Chondrocyte (in vitro differentiated cells): ENCODE results near the gene SYNE1. TPM values are rescaled to one million over a fixed set of nuclear protein-coding genes. Genes with fewer than 3 reads are reported as not detected.
"Not testable (repeated sequence)": the region's sequence is repeated elsewhere in the genome, so short reads cannot be mapped to it uniquely, and the experiment has no call there.

Source experiments
- DNase-seq: peaks from one replicate; pipeline ENCODE4 v3.0.0; 2021; ENCODE audit warnings: mixed read lengths, low spot score
- H3K27ac Mint-ChIP-seq: one replicate; pipeline ENCODE4 v1.8.0; 2021; ENCODE audit warnings: mild to moderate bottlenecking, moderate library complexity, mixed read lengths; ENCODE audit not compliant: unreplicated experiment
- H3K27me3 Mint-ChIP-seq: 2 replicates; pipeline ENCODE4 v1.8.0; 2021; ENCODE audit warnings: low read depth, mixed read lengths
- H3K36me3 Mint-ChIP-seq: 2 replicates; pipeline ENCODE4 v1.8.0; 2021; ENCODE audit warnings: low read depth, mixed read lengths
- H3K4me1 Mint-ChIP-seq: 2 replicates; pipeline ENCODE4 v1.8.0; 2021; ENCODE audit warnings: low read depth, mild to moderate bottlenecking, mixed read lengths
- H3K4me3 Mint-ChIP-seq: one replicate; pipeline ENCODE4 v1.8.0; 2021; ENCODE audit warnings: mild to moderate bottlenecking, moderate library complexity, mixed read lengths; ENCODE audit not compliant: unreplicated experiment
- H3K9me3 Mint-ChIP-seq: 2 replicates; pipeline ENCODE4 v1.8.0; 2021; ENCODE audit warnings: low read depth, mixed read lengths
- total RNA-seq: library from RNA; stranded (reverse); gene quantifications from 3 replicates; pipeline ENCODE4 v1.2.1, GENCODE V29; 2021
- TF ChIP-seq, protein P1 (sequence below): fragments of 200-600 bp; sonication (generic); IDR thresholded peaks from 2 replicates; pipeline ENCODE4 v1.5.0; 2021; ENCODE audit warnings: antibody characterized with exemption, mild to moderate bottlenecking, moderate library complexity

SYNE1 gene
- total RNA-seq, 1 donor from 2014 or later: 151 TPM

DNA sequence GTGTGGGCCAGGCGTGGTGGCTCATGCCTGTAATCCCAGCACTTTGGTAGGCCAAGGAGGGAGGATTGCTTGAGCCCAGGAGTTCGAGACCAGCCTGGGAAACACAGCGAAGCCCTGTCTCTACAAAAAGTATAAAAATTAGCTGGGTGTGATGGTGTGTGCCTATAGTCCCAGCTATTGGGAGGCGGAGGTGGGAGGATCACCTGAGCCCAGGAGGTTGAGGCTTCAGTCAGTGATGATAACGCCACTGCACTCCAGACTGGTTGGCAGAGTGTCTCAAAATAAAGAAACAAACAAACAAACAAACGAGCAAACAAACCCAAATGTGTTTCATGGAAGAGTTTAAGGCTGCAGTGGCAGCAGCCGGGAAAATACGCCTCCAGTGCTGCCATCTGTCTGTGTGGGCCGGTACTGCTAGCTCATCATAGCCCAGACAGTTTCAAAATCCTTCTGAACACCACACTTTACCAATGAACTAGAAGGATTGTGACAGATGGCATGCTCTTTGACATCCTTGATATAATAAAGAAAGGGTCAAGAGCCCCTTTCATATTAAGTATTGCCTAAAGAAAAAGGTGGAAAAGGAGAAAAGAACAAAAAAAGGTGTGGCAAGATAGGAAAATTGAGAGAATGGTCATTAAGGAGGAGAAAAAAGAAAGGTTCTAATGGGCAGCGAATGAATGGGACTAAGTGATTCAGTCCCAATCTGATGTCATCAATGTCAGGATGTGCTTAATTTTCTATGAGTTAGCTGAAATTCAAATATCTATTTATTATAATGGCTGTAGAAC is 298.6 kb downstream of the SYNE1 start:
- no peaks in the 10 kb centered on the region for H3K27me3 Mint-ChIP-seq
- TF ChIP-seq, protein P1, sequence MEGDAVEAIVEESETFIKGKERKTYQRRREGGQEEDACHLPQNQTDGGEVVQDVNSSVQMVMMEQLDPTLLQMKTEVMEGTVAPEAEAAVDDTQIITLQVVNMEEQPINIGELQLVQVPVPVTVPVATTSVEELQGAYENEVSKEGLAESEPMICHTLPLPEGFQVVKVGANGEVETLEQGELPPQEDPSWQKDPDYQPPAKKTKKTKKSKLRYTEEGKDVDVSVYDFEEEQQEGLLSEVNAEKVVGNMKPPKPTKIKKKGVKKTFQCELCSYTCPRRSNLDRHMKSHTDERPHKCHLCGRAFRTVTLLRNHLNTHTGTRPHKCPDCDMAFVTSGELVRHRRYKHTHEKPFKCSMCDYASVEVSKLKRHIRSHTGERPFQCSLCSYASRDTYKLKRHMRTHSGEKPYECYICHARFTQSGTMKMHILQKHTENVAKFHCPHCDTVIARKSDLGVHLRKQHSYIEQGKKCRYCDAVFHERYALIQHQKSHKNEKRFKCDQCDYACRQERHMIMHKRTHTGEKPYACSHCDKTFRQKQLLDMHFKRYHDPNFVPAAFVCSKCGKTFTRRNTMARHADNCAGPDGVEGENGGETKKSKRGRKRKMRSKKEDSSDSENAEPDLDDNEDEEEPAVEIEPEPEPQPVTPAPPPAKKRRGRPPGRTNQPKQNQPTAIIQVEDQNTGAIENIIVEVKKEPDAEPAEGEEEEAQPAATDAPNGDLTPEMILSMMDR: peak; percentile 84
- H3K4me1 Mint-ChIP-seq: no peaks in the 10 kb centered on the region
- no peak for DNase-seq
- no peaks in the 10 kb centered on the region for H3K9me3 Mint-ChIP-seq
- no peak overlapping the region for H3K4me3 Mint-ChIP-seq
- peaks cover 45% of the 10 kb centered on the region for H3K36me3 Mint-ChIP-seq
- H3K27ac Mint-ChIP-seq: peak overlapping the region; percentile 41

DNA sequence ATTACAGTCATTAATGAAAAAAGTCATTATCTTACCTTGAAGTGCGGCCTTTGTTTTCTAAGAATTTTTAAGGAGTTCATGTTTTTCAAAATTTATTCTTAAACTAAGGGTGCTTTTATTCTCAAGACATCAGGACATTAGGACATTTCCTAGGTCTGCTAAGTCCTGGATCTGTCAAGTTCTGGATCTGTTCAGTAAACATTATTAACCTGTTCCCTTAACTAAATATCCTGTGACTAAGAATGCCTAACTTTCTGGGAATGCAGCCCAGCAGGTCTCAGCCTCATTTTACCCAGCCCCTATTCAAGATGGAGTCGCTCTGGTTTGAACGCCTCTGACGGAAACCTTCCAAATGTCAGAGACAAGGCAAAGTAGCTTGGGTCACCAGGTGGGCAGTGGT is 302.6 kb downstream of the SYNE1 start:
- no peak for DNase-seq
- TF ChIP-seq, protein P1: no peak
- Mint-ChIP-seq H3K4me1 (no peaks in the 10 kb centered on the region), H3K27me3 (no peaks in the 10 kb centered on the region), H3K9me3 (no peaks in the 10 kb centered on the region), H3K27ac (no peak overlapping the region), H3K36me3 (peaks cover 56% of the 10 kb centered on the region), H3K4me3 (no peak overlapping the region)

DNA sequence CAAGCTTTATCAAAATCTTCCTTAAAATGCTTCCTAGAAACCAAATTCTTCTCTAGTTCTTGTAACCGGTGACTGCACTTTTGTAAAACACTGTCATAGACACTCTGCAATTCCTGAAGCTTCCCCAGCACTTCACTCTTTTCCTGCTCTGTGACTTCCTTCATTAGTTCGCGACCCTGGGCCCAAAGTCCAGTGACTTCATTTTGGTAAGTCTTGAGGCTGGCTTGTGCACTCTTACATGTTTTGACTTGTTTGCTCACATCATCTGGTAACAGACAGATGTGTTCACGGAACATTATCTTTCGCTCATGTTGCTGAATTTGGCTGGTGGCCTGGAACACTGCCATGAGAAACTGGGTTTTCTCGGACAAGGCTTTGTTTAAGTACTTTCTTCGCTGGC is 306.2 kb downstream of the SYNE1 start:
- no peak for DNase-seq
- Mint-ChIP-seq H3K4me3 (no peak overlapping the region), H3K27me3 (no peaks in the 10 kb centered on the region), H3K4me1 (no peaks in the 10 kb centered on the region), H3K36me3 (peaks cover 48% of the 10 kb centered on the region), H3K9me3 (no peaks in the 10 kb centered on the region), H3K27ac (no peak overlapping the region)
- TF ChIP-seq, protein P1: no peak

DNA sequence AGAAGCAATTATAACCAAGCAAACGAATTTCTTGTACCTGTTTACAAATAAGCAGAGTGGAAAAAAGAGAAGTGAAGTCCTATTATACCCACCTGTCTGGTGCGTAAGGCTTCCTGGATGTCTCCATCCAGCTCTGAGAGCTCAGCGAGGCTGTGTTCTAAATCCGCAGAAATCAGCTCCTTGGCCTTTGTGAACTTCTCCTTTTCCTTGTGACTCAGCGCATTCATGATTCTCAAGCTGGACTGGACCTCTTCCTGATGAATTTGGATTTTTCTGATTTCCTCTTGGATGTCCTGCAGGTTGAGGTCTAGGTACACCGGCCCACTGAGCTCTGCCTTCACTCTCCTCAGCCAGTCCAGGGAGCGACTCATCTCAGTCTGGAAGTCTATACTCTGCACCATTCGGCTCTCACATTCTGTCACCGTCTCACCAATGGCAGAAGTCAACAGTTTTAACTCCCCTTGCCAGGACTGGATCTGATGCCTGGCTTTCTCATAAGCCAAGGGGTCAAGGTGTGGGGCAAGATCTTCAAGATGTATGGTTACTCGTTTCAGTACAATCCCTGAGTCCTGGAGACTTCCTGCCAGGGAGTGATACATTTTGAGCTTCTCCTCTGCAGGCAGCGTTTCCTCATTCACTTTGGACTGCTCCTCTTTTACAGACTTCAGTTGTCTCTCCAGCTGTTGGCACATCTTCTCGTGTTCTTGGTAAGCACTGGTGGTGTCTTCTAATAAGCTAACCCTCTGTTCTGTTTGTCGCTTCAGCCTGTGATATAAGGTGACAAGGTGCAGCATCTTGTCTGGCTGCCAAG is 307.3 kb downstream of the SYNE1 start:
- no peaks in the 10 kb centered on the region for H3K4me1 Mint-ChIP-seq
- H3K4me3 Mint-ChIP-seq: no peak overlapping the region
- no peak overlapping the region for H3K27ac Mint-ChIP-seq
- no peak for DNase-seq
- H3K36me3 Mint-ChIP-seq: peaks cover 51% of the 10 kb centered on the region
- H3K27me3 Mint-ChIP-seq: no peaks in the 10 kb centered on the region
- no peaks in the 10 kb centered on the region for H3K9me3 Mint-ChIP-seq
- TF ChIP-seq, protein P1: no peak

DNA sequence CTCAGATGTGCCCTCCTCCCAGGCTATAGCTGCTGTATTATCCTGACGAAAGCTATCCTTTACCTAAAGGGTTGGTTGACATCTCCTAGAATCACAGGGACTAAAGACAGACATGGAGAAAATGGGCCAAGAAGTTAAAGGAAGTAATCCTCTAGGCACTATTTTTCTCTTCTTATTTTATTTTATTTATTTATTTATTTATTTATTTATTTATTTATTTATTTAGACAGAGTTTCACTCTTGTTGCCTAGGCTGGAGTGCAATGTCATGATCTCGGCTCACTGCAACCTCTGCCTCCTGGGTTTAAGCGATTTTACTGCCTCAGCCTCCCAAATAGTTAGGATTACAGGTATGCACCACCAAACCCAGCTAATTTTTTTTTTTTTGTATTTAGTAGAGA is 309.0 kb downstream of the SYNE1 start:
- not testable (repeated sequence) for H3K27ac Mint-ChIP-seq, H3K4me1 Mint-ChIP-seq, H3K4me3 Mint-ChIP-seq, H3K9me3 Mint-ChIP-seq, DNase-seq, H3K27me3 Mint-ChIP-seq
- peaks cover 52% of the 10 kb centered on the region for H3K36me3 Mint-ChIP-seq
